Measurements from ENCODE around the gene NFE2L2.

DNA sequence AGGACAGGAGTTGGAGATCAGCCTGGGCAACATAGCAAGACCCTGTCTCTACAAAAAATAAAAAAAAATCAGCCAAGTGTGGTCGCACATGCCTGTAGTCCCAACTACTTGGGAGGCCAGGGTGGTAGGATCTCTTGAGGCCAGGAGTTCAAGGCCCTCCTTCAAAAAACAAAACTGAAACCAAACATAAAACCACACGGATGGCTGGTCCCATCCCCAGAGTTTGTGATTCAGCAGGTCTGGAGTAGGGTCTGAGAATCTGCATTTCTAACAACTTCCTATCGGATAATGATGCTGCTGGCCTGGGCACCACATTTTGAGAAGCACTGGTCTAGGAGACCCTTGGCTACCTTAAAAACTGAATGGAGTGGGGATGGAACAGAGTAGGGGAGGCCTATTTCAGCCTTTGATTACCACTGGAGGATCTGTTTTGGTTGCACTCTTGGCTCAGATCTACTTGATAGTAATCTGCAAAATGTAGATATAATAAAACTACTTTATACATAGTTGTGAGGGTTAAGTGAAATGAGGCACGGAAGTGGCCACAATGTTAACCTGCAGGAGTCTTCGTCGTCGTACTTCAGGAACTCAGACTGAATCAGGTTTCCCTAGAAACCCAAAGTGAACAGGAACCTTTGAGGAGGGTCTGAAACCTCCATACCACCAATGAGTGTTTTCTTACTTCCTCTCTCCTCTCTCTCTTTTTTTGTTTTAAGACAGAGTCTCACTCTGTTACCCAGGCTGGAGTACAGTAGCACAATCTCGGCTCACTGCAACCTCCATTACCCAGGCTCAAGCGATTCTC is 25.5 kb upstream of the NFE2L2 start:
- TF ChIP-seq, protein P1, sequence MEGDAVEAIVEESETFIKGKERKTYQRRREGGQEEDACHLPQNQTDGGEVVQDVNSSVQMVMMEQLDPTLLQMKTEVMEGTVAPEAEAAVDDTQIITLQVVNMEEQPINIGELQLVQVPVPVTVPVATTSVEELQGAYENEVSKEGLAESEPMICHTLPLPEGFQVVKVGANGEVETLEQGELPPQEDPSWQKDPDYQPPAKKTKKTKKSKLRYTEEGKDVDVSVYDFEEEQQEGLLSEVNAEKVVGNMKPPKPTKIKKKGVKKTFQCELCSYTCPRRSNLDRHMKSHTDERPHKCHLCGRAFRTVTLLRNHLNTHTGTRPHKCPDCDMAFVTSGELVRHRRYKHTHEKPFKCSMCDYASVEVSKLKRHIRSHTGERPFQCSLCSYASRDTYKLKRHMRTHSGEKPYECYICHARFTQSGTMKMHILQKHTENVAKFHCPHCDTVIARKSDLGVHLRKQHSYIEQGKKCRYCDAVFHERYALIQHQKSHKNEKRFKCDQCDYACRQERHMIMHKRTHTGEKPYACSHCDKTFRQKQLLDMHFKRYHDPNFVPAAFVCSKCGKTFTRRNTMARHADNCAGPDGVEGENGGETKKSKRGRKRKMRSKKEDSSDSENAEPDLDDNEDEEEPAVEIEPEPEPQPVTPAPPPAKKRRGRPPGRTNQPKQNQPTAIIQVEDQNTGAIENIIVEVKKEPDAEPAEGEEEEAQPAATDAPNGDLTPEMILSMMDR (optimal IDR thresholded peaks at IDR 0.05 in 1 of 3, IDR thresholded peaks at IDR 0.05 in 1 of 3, conservative IDR thresholded peaks at IDR 0.05 in 1 of 3; ENCODE audit: extremely low read depth in 1 of 3, insufficient read depth in 2 of 3, low read length in 3 of 3): no peak
- TF ChIP-seq EZH2 (IDR thresholded peaks at IDR 0.05; ENCODE audit: low read length): no peak
